SHP77 treated with DMSO at 0.1 percent for 48 hours (cell line): ENCODE results near the gene ARID1B.

Source experiments
- DNase-seq: peaks from one replicate; lab custom pipeline; 2025; lab: John Stamatoyannopoulos, UW

Gene ARID1B

DNA sequence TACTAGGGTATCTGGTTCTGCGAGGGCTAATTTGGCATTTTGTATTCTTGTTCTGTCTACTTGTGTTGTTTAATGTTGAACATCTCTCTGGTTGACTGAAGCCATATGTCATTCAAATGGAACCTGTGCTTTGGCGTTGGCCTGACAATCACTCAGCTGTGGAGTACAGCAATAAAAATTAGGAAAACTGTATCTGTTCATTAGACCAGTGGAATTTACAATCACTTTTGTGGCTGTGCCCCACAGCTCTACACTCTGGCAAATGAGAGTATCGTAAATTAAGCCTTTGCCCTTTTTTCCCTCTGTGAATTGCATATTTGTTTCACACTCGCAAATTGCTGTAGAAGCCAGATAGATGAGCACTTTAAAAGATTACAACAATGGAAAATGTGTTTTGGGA, 102.0 kb downstream of the ARID1B start:
- DNase-seq = no peak

GRCh38 chr6:156879591-156879990, 102.4 kb downstream of the ARID1B start:
- no peak for DNase-seq

DNA sequence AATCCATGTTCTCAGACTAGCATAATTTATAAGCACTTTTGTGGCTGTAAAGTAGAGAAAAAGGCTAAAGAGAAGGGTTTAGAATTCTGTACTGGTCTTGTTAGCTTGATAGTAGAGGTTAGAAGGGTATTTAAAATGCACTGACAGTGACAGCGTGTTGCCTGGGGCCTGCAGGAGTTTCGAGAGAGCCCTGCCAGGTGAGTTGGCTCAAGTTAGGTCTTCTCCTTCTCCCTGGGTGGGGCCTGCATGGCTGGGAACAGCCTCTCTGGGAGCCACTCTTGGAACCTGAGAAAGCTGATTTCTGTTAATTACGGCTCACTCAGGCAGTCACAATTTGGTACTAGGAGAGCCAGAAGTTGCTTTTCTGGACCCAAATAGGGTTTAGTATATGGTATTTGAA, 103.7 kb downstream of the ARID1B start:
- no peak for DNase-seq

DNA sequence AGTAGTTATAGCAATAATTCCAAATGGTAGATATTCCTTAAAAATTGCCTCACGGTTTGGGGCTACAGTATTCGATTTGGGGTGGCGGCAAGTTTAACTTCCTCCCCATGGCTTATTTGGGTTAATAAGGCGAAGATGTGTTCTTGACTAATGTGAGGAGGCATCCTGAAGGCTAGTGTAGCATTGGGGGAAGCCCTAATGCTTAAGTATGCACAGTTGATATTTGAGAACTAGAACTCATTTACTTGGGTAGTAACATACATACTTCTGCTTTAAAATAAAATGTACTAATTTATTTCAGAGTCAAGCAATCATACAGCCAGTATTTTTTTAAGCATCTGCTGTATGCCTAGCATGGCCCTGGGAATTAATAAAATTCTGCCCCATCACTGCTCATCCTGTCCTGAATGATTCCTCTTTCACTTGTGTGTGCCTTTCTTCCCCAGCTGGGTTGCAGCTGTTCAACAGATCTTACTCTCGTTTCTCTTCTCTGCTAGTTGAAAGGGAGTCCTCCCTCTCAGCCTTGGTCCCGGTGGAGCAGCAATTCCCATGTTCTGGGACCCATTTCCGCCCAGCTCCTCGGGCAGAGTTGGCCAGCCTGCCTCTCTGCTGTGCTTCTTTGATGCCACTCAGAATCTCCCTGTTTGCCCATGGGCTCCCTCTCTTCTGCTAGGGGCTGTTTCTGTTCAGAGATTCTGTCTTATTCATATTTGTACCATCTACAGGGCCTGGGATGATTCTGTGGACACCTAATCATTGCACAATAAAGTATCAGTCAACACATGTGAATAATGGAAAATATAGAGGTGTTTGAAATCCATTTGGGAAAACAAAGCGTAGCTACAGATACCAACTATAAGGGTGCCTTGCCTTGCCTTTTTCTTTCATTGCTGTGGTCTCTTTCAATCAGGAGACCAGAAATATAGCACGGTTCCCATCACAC, 104.8 kb downstream of the ARID1B start:
- no peak for DNase-seq

DNA sequence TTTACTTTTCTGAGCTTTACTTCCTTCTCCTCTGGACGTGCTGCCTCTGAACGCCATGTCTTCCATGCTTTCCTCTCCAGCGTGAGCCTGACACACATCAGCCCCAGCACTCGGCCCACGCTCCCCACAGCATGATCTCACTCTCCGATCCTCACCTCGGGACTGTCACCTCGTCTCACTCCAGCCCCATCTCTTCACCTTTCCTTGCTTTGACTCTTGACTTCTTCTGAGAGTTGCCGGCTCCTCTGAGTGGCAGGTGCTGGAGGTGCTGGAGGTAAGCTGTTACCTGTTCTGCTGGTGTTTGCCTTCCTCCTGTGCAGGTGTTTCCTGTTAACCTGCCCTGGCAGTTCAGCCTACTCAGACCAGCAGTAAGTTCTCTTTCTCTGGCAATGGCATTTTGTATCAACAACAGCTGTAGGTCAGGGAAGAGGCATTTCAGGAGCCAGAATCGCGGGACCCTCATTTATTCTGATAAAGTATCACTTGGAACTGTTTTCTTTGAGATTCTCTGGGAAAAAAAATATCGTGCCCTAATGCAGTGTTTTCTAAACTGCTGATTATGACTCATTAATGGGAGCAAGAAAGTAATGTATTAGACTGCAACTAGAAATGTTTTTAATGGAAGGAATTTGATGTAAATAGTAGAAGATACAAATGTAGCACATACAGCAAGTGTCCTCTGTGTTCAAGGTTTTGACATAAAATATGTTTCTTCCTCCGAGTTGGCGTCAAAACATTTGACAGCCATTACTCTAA, 106.5 kb downstream of the ARID1B start:
- no peak for DNase-seq

- DNase-seq = no peak
Observed at GRCh38 chr6:156884306-156884705, 107.1 kb downstream of the ARID1B start.

DNA sequence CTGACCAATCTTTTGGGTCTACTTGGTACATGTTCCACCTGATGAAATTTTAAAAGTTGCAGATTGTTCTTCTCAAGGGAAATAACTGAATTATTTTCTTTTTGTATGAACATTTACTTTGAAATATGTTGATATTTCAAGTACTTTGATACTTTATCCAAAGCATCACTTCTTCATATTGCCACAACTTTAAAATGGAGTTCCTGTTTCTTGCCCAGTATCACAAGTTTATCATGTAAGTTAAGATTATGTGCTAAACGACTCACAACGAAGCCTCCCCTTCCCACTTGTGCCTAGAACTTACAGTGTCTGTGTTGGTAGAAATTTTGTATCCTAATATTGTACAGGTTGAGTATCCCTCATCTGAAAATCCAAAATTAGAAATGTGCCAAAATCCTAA, 108.4 kb downstream of the ARID1B start:
- no peak for DNase-seq

GRCh38 chr6:156886409-156886808, 109.2 kb downstream of the ARID1B start:
- no peak for DNase-seq

DNA sequence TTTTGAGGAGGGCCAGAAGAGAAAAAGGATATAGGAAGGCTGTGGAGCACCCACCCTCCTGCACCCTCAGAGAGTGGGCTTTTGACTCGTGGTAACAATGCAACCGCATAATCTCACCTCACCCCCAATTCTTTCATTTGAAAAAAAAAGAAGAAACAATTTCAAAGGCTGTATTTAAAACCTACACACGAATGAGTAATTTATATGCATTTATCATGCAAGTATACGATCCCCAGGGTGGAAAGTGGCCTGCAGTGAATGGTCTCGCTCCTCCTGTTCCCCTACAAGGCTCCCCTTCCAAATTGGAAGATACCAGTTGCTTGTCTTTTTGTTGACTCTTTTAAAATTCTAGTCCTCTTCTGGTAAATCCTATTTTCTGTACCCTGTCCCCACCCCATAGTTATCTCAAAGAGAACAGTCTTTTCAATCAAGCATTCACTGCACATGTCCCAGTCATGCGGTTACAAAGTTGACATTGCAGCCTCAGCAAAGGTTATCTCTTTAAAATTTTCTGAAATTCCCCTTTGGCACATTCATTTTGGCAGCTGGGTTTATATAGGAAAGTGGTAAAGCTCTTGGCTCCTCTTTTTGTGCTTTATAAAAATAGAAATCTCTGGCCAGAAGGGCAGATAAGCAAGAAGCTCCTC, 110.6 kb downstream of the ARID1B start:
- DNase-seq = no peak

GRCh38 chr6:156889469-156889868, 112.3 kb downstream of the ARID1B start:
- no peak for DNase-seq

DNA sequence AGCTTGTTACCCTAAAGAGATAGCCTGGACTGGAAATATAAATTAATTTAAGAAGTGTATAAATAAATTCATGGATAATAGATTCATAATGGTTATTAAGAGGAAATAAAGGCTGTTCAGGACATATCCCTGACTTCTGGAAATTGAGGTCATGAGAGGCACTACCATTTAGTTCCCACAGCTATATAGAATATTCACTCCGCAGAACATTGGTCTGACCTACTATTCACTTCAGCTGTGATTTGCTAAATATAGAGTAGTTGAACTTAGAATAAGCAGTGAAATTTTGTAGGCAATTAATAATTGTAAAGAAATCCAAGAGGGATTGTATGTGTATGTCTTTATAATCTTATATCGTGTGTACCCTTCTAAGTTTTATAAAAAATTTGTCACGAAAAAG, 112.8 kb downstream of the ARID1B start:
- no peak for DNase-seq

- no peak for DNase-seq
Observed at GRCh38 chr6:156890627-156891314, 113.6 kb downstream of the ARID1B start.

GRCh38 chr6:156897907-156898531, 120.8 kb downstream of the ARID1B start:
- DNase-seq = no peak

- no peak for DNase-seq
Observed at GRCh38 chr6:156899071-156899470, 121.9 kb downstream of the ARID1B start.

DNA sequence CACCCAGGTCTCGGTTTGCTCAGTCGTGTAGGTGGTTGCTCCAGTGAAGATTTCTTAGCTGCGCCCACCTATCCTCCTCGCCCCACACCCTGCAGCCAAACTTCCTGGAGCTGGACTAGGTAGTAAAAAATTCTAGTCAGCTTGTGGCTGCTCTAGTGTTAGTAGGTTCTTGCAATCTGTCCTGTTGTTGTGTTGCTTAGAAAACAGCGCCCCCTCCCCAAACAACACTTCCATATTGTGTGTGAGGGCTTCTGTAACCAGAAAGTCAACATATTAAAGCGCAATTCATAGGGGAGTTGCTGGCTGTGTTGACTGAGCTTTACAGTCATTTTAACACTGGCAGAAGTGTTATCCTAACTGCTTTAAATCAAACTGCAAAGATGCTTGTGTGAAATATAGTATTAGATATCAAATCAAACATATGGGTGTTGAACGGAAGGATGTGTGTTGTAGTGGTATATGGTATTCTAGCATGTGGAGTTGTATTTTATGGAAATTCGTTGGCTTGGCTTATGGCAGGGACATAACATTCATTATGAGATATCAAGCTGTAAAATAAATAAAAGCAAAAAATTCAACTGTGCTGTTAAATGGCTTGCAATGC, 122.5 kb downstream of the ARID1B start:
- no peak for DNase-seq

GRCh38 chr6:156900292-156900691, 123.1 kb downstream of the ARID1B start:
- DNase-seq = no peak

DNA sequence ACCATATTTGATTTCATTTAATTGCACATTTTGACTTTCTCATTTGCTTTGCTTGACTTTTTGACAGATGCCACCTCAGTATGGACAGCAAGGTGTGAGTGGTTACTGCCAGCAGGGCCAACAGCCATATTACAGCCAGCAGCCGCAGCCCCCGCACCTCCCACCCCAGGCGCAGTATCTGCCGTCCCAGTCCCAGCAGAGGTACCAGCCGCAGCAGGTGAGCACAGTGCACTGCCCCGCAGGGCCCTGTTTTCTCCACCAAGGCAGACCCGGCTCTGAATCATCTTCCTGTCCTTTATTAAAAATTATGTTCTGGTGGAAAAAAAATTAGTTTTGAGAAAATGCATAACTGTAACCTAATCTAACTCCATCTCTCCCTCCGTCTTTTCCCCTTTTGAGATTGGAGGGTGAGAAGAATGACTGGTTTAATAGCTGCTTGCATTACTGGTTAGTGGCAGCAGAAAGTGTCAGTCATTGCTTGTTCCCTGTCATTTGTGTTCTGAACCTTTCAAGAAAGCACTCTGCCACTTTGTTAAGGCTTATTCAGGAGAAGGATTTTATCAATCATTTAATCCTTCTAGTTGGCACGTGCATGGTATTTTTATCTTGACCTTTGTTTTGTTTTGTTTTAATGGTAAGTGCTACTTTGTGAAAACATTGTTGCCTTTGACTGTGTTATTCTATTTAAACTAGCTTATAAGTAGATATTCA, 124.3 kb downstream of the ARID1B start:
- no peak for DNase-seq

GRCh38 chr6:156902782-156903181, 125.6 kb downstream of the ARID1B start:
- DNase-seq = no peak

GRCh38 chr6:156904176-156904967, 127.2 kb downstream of the ARID1B start:
- no peak for DNase-seq

GRCh38 chr6:156905801-156906200, 128.6 kb downstream of the ARID1B start:
- DNase-seq = no peak
